WTC11 (cell line): ENCODE data around the gene DUSP3. TPM values are rescaled to one million over a fixed set of nuclear protein-coding genes. Genes with fewer than 3 reads are reported as not detected.

ENCODE experiments used
- ATAC-seq: fragments of 200-7000 bp; cut with Tn5 transposase; 2 replicates; pipeline ENCODE4 v1.10.0; 2021; ENCODE audit warnings: mild to moderate bottlenecking, moderate library complexity
- CTCF ChIA-PET: fragments of 300-600 bp; sonication (Branson Sonifier 250); formaldehyde crosslinking; loops from one replicate; lab custom pipeline; 2021; ENCODE audit warnings: antibody characterized with exemption; lab: Charles Lee
- POLR2A ChIA-PET: fragments of 350-600 bp; sonication (Branson Sonifier 250); formaldehyde crosslinking; loops from one replicate; lab custom pipeline; 2021; ENCODE audit warnings: antibody characterized with exemption; lab: Charles Lee
- DNase-seq: peaks from one replicate; pipeline ENCODE4 v3.0.0; 2021; ENCODE audit warnings: low spot score
- H3K27ac Mint-ChIP-seq: 2 replicates; pipeline ENCODE4 v1.8.0; 2021; ENCODE audit warnings: mixed read lengths
- H3K27me3 Mint-ChIP-seq: 2 replicates; pipeline ENCODE4 v1.8.0; 2021; ENCODE audit warnings: low read depth, mild to moderate bottlenecking, moderate library complexity, mixed read lengths
- H3K36me3 Mint-ChIP-seq: 2 replicates; pipeline ENCODE4 v1.8.0; 2021; ENCODE audit warnings: mixed read lengths
- H3K4me1 Mint-ChIP-seq: 2 replicates; pipeline ENCODE4 v1.8.0; 2022; ENCODE audit warnings: mixed read lengths
- H3K4me3 Mint-ChIP-seq: 2 replicates; pipeline ENCODE4 v1.8.0; 2021; ENCODE audit warnings: mild to moderate bottlenecking, moderate library complexity, mixed read lengths
- H3K9me3 Mint-ChIP-seq: 2 replicates; pipeline ENCODE4 v1.8.0; 2021; ENCODE audit warnings: mixed read lengths
- AR ChIP-seq: fragments of 250-450 bp; sonication (Bioruptor Pico); IDR thresholded peaks from 2 replicates; pipeline ENCODE4 v1.9.0; 2021; ENCODE audit warnings: mild to moderate bottlenecking
- ARID4B ChIP-seq: sonication (generic); formaldehyde crosslinking; IDR thresholded peaks from 2 replicates; pipeline ENCODE4 v1.8.0; 2023; ENCODE audit warnings: missing genetic modification reagents, mild to moderate bottlenecking, borderline replicate concordance
- CREM ChIP-seq: sonication (generic); formaldehyde crosslinking; IDR thresholded peaks from 2 replicates; pipeline ENCODE4 v1.8.1; 2022; ENCODE audit warnings: mild to moderate bottlenecking, missing genetic modification reagents, moderate library complexity
- ELF4 ChIP-seq: sonication (generic); formaldehyde crosslinking; IDR thresholded peaks from 2 replicates; pipeline ENCODE4 v1.8.1; 2022; ENCODE audit warnings: low read depth, mild to moderate bottlenecking, moderate library complexity, missing genetic modification reagents
- HMGA2 ChIP-seq: fragments of 250-450 bp; sonication (Bioruptor Pico); IDR thresholded peaks from 2 replicates; pipeline ENCODE4 v1.4.0; 2021; ENCODE audit warnings: mild to moderate bottlenecking, moderate library complexity
- IRF1 ChIP-seq: sonication (generic); formaldehyde crosslinking; IDR thresholded peaks from 2 replicates; pipeline ENCODE4 v1.8.0; 2023; ENCODE audit warnings: missing genetic modification reagents
- JAZF1 ChIP-seq: fragments of 250-450 bp; sonication (Bioruptor Pico); IDR thresholded peaks from 2 replicates; pipeline ENCODE4 v1.9.0; 2021; ENCODE audit warnings: moderate library complexity, mild to moderate bottlenecking, inconsistent platforms
- JUN ChIP-seq: sonication (generic); formaldehyde crosslinking; IDR thresholded peaks from 2 replicates; pipeline ENCODE4 v1.8.0; 2023; ENCODE audit warnings: mild to moderate bottlenecking, missing genetic modification reagents
- NR1H2 ChIP-seq: sonication (generic); formaldehyde crosslinking; IDR thresholded peaks from 2 replicates; pipeline ENCODE4 v1.9.0; 2021; ENCODE audit warnings: mild to moderate bottlenecking, moderate library complexity, missing genetic modification reagents
- NR3C1 ChIP-seq: sonication (generic); formaldehyde crosslinking; conservative IDR thresholded peaks from 2 replicates; pipeline ENCODE4 v1.8.1; 2023; ENCODE audit warnings: low read depth, mild to moderate bottlenecking, missing genetic modification reagents
- RORB ChIP-seq: fragments of 250-450 bp; sonication (Bioruptor Pico); IDR thresholded peaks from 2 replicates; pipeline ENCODE4 v1.9.0; 2021; ENCODE audit warnings: mild to moderate bottlenecking
- TEAD1 ChIP-seq: sonication (generic); formaldehyde crosslinking; IDR thresholded peaks from 2 replicates; pipeline ENCODE4 v1.8.0; 2022; ENCODE audit warnings: mild to moderate bottlenecking, missing genetic modification reagents
- USF1 ChIP-seq: sonication (generic); formaldehyde crosslinking; IDR thresholded peaks from 2 replicates; pipeline ENCODE4 v1.8.0; 2022; ENCODE audit warnings: mild to moderate bottlenecking, missing genetic modification reagents
- ZBTB21 ChIP-seq: sonication (generic); formaldehyde crosslinking; IDR thresholded peaks from 2 replicates; pipeline ENCODE4 v1.8.1; 2023; ENCODE audit warnings: mild to moderate bottlenecking, missing genetic modification reagents, borderline replicate concordance
- ZMAT4 ChIP-seq: fragments of 250-450 bp; sonication (Bioruptor Pico); IDR thresholded peaks from 2 replicates; pipeline ENCODE4 v1.9.0; 2021; ENCODE audit warnings: mild to moderate bottlenecking
- ZNF317 ChIP-seq: sonication (generic); formaldehyde crosslinking; IDR thresholded peaks from 2 replicates; pipeline ENCODE4 v1.8.1; 2023; ENCODE audit warnings: low read depth, mild to moderate bottlenecking, moderate library complexity, missing genetic modification reagents, borderline replicate concordance
- ZNF512 ChIP-seq: sonication (generic); formaldehyde crosslinking; IDR thresholded peaks from 2 replicates; pipeline ENCODE4 v1.8.1; 2022; ENCODE audit warnings: missing genetic modification reagents, borderline replicate concordance
- ZNF671 ChIP-seq: fragments of 250-450 bp; sonication (Bioruptor Pico); IDR thresholded peaks from 2 replicates; pipeline ENCODE4 v1.8.0; 2021; ENCODE audit warnings: mild to moderate bottlenecking
- total RNA-seq: library from RNA; stranded (reverse); gene quantifications from 3 replicates; pipeline ENCODE4 v1.2.3, GENCODE V29; 2021
- TF ChIP-seq, protein P1 (sequence below): fragments of 250-450 bp; sonication (Bioruptor Pico); IDR thresholded peaks from 2 replicates; pipeline ENCODE4 v1.8.0; 2021; ENCODE audit warnings: mild to moderate bottlenecking
- TF ChIP-seq, protein P2 (sequence below): sonication (generic); formaldehyde crosslinking; IDR thresholded peaks from 2 replicates; pipeline ENCODE4 v1.8.0; 2022; ENCODE audit warnings: mild to moderate bottlenecking, missing genetic modification reagents

DUSP3 gene
- total RNA-seq, 1 experiment from 2014 or later = 31.5 TPM

GRCh38 chr17:43823350-43824084, 44.7 kb upstream of the DUSP3 start:
- Mint-ChIP-seq H3K27me3 (no peaks in the 10 kb centered on the region), H3K9me3 (no peaks in the 10 kb centered on the region), H3K4me1 (no peaks in the 10 kb centered on the region), H3K4me3 (no peak overlapping the region), H3K36me3 (peaks cover 5% of the 10 kb centered on the region; the same call in 1 of the 2 replicates), H3K27ac (no peak overlapping the region)
- no peak for TF ChIP-seq NR1H2 (CRISPR knock-in tag)
- TF ChIP-seq ZBTB21 (CRISPR knock-in tag) = no peak
- TF ChIP-seq, protein P1, sequence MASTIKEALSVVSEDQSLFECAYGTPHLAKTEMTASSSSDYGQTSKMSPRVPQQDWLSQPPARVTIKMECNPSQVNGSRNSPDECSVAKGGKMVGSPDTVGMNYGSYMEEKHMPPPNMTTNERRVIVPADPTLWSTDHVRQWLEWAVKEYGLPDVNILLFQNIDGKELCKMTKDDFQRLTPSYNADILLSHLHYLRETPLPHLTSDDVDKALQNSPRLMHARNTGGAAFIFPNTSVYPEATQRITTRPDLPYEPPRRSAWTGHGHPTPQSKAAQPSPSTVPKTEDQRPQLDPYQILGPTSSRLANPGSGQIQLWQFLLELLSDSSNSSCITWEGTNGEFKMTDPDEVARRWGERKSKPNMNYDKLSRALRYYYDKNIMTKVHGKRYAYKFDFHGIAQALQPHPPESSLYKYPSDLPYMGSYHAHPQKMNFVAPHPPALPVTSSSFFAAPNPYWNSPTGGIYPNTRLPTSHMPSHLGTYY (CRISPR knock-in tag) = no peak
- no peak for TF ChIP-seq ZNF512 (CRISPR knock-in tag)
- TF ChIP-seq IRF1 (CRISPR knock-in tag) = no peak
- TF ChIP-seq, protein P2, sequence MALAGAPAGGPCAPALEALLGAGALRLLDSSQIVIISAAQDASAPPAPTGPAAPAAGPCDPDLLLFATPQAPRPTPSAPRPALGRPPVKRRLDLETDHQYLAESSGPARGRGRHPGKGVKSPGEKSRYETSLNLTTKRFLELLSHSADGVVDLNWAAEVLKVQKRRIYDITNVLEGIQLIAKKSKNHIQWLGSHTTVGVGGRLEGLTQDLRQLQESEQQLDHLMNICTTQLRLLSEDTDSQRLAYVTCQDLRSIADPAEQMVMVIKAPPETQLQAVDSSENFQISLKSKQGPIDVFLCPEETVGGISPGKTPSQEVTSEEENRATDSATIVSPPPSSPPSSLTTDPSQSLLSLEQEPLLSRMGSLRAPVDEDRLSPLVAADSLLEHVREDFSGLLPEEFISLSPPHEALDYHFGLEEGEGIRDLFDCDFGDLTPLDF (CRISPR knock-in tag) = no peak
- TF ChIP-seq TEAD1 (CRISPR knock-in tag) = no peak
- no peak for TF ChIP-seq NR3C1 (CRISPR knock-in tag)
- no peak for TF ChIP-seq JAZF1 (CRISPR knock-in tag)
- no peak for TF ChIP-seq ZNF317 (CRISPR knock-in tag)
- no peak for TF ChIP-seq ZNF671 (CRISPR knock-in tag)
- no peak for TF ChIP-seq ELF4 (CRISPR knock-in tag)
- TF ChIP-seq JUN = no peak
- TF ChIP-seq USF1 = no peak
- TF ChIP-seq CREM (CRISPR knock-in tag) = no peak
- no peak for DNase-seq
- POLR2A ChIA-PET = no interaction called here
- CTCF ChIA-PET = interaction anchor here (3.1 kb wide), 1 partner anchor 23 kb away, joined by 10 read pairs; no protein-coding TSS in a partner anchor
- no peak for ATAC-seq

DNA sequence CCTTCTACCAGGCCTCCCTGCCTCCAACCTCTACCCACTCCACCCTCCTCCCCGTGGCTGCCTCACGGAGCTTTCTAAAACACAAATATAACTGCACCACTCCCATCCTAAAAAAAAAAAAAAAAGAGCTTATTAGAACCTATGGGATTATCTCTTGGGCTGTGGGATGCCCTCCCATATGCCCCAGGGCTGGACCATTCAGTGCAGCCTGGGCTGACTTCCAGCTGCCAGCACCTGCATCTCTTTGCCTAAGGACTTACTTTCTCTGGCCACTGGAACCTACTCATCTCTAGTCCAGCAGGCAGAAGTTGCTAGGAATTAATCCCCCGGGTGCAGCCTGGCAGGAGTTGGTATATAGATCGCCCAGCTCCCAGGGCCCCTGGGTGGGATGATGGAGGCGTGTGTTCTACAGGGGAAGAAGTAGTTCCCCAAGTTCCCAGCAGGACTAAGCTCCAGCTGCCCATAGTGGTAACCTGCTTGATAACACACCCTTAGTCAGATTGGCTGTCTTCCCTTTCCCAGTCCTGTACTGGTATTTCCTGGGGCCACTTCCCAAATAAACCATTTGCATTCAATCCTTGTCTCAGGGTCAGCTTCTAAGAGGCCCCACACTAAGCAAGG, 43.9 kb upstream of the DUSP3 start:
- ChIA-PET POLR2A (no interaction called here), CTCF (interaction anchor here (3.1 kb wide), 1 partner anchor 24 kb away, joined by 10 read pairs; no protein-coding TSS in a partner anchor)
- no peak overlapping the region for H3K4me3 Mint-ChIP-seq
- no peaks in the 10 kb centered on the region for H3K4me1 Mint-ChIP-seq
- ATAC-seq (no peak), DNase-seq (no peak)
- H3K9me3 Mint-ChIP-seq = no peaks in the 10 kb centered on the region
- no peak overlapping the region for H3K27ac Mint-ChIP-seq
- H3K27me3 Mint-ChIP-seq = no peaks in the 10 kb centered on the region
- peaks cover 3% of the 10 kb centered on the region; the same call in 1 of the 2 replicates for H3K36me3 Mint-ChIP-seq
- TF ChIP-seq HMGA2 (CRISPR knock-in tag) (no peak), RORB (CRISPR knock-in tag) (no peak), ARID4B (CRISPR knock-in tag) (no peak), ZMAT4 (CRISPR knock-in tag) (no peak), AR (CRISPR knock-in tag) (no peak)
